AG04449 (cell line): ENCODE data around the gene OR4K14.
"Not testable (repeated sequence)": the region's sequence is repeated elsewhere in the genome, so short reads cannot be mapped to it uniquely, and the experiment has no call there.

Experiments used
- CTCF ChIA-PET: fragments of 350-600 bp; formaldehyde crosslinking; extraction: SDS; loops from one replicate; lab custom pipeline; 2021; ENCODE audit warnings: antibody characterized with exemption; lab: Yijun Ruan, JAX
- POLR2A ChIA-PET: fragments of 400-600, 350-600 bp; formaldehyde crosslinking; extraction: SDS; loops from one replicate; lab custom pipeline; 2020; ENCODE audit warnings: antibody characterized with exemption, inconsistent platforms; lab: Yijun Ruan, JAX
- DNase-seq: peaks from one replicate; pipeline ENCODE4 v3.0.0-alpha.2; 2010; ENCODE audit warnings: low read depth, low spot score
- H3K4me3 ChIP-seq: 2 replicates; pipeline ENCODE4 v1.5.1; 2011; ENCODE audit warnings: low read depth, mild to moderate bottlenecking, control low read depth, low read length
- TF ChIP-seq, protein P1 (sequence below): IDR thresholded peaks from one replicate; pipeline ENCODE4 v1.5.1; 2011; ENCODE audit warnings: mild to moderate bottlenecking, moderate library complexity, low read length, control low read depth, inconsistent platforms; ENCODE audit not compliant: insufficient read depth; ENCODE audit errors: missing control alignments

Gene OR4K14

DNA sequence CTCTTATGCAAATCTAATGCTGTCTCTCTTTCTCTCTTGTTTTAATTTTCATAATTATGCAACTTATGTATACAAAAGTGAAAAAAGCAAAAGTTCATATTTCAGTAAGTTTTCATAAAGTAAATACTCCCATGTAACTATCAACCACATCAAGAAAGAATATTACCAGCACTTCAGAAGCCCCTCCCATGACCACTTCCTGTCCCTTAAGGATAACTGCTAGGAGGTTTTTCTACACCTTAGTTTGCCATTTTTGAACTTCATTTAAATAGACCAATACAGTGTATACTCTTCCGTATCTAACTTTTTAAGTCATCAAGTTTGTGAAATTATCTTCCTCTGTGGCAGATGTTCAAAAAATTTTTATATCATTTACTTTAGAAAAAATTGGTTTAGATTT, 44.3 kb downstream of the OR4K14 start:
- ChIA-PET POLR2A (no interaction called here), CTCF (no interaction called here)
- no peak for DNase-seq
- TF ChIP-seq, protein P1, sequence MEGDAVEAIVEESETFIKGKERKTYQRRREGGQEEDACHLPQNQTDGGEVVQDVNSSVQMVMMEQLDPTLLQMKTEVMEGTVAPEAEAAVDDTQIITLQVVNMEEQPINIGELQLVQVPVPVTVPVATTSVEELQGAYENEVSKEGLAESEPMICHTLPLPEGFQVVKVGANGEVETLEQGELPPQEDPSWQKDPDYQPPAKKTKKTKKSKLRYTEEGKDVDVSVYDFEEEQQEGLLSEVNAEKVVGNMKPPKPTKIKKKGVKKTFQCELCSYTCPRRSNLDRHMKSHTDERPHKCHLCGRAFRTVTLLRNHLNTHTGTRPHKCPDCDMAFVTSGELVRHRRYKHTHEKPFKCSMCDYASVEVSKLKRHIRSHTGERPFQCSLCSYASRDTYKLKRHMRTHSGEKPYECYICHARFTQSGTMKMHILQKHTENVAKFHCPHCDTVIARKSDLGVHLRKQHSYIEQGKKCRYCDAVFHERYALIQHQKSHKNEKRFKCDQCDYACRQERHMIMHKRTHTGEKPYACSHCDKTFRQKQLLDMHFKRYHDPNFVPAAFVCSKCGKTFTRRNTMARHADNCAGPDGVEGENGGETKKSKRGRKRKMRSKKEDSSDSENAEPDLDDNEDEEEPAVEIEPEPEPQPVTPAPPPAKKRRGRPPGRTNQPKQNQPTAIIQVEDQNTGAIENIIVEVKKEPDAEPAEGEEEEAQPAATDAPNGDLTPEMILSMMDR = no peak
- H3K4me3 ChIP-seq = no peak overlapping the region

DNA sequence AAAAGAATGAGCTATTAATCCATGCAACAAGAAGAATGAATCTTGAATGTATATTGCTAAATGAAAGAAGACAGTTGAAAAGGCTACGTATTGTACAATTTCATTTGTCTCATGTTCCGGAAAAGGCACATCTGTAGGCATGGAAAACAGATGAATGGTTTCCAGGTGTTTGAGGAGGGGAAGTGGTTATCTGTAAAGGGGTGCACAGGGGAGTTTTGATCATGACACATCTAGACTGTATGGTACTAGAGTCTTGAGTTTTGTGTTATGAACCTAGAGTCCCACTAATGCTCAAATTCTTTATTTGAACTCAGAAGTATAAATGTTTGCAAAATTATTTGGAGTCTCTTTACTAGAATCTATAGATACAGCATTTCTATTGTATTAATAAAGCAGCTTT, 49.4 kb downstream of the OR4K14 start:
- DNase-seq, CTCF ChIA-PET, H3K4me3 ChIP-seq, POLR2A ChIA-PET: not testable (repeated sequence)
